ENCODE measurements around the gene BLM. TPM values are rescaled to one million over a fixed set of nuclear protein-coding genes. Genes with fewer than 3 reads are reported as not detected.
A peak's percentile ranks its signal among the peaks of the same experiment; 100 is the strongest.

The BLM gene
- polyA plus RNA-seq, 2 of the 4 experiments (the other 2 are of a cell fraction): 10.5 to 15.2 TPM

- TF ChIP-seq RFX5 (IDR thresholded peaks at IDR 0.05): no peak
- peak; percentile 29; a peak in 1 of 5 replicates for TF ChIP-seq EP300 (IDR thresholded peaks at IDR 0.05)
- TF ChIP-seq HMGXB4 (CRISPR knock-in tag; IDR thresholded peaks at IDR 0.05; ENCODE audit: borderline replicate concordance): no peak
- no peak for TF ChIP-seq TP53 (CRISPR knock-in tag; IDR thresholded peaks at IDR 0.05)
- TF ChIP-seq, protein P1, sequence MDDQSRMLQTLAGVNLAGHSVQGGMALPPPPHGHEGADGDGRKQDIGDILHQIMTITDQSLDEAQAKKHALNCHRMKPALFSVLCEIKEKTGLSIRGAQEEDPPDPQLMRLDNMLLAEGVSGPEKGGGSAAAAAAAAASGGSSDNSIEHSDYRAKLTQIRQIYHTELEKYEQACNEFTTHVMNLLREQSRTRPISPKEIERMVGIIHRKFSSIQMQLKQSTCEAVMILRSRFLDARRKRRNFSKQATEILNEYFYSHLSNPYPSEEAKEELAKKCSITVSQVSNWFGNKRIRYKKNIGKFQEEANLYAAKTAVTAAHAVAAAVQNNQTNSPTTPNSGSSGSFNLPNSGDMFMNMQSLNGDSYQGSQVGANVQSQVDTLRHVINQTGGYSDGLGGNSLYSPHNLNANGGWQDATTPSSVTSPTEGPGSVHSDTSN (IDR thresholded peaks at IDR 0.05): no peak
- TF ChIP-seq, protein P2, sequence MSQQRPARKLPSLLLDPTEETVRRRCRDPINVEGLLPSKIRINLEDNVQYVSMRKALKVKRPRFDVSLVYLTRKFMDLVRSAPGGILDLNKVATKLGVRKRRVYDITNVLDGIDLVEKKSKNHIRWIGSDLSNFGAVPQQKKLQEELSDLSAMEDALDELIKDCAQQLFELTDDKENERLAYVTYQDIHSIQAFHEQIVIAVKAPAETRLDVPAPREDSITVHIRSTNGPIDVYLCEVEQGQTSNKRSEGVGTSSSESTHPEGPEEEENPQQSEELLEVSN (IDR thresholded peaks at IDR 0.05; ENCODE audit: borderline replicate concordance, low read depth): no peak
- TF ChIP-seq KDM5A (IDR thresholded peaks at IDR 0.05): no peak
- no peak for TF ChIP-seq RNF2 (IDR thresholded peaks at IDR 0.05; ENCODE audit: borderline replicate concordance, low read depth)
Measured at GRCh38 chr15:90862964-90863778, 146.0 kb downstream of the BLM start (continued).

- Histone ChIP-seq H3K4me1 (peaks cover 80% of the 10 kb centered on the region), H3K9me3 (no peaks in the 10 kb centered on the region), H3K27ac (peak overlapping the region; percentile 25 to 76), H3K4me2 (peak overlapping the region; percentile 44), H3K4me3 (no peak overlapping the region)
- TF ChIP-seq, protein P3, sequence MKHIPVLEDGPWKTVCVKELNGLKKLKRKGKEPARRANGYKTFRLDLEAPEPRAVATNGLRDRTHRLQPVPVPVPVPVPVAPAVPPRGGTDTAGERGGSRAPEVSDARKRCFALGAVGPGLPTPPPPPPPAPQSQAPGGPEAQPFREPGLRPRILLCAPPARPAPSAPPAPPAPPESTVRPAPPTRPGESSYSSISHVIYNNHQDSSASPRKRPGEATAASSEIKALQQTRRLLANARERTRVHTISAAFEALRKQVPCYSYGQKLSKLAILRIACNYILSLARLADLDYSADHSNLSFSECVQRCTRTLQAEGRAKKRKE (CRISPR knock-in tag; IDR thresholded peaks at IDR 0.05; ENCODE audit: low read depth): no peak
- TF ChIP-seq CEBPB (IDR thresholded peaks at IDR 0.05): no peak
- TF ChIP-seq TP53 (CRISPR knock-in tag; IDR thresholded peaks at IDR 0.05): no peak
- no peak for TF ChIP-seq JUNB (IDR thresholded peaks at IDR 0.05)
- TF ChIP-seq KDM1A (IDR thresholded peaks at IDR 0.05; ENCODE audit: low read depth): no peak
- no peak for TF ChIP-seq FOSB (CRISPR knock-in tag; IDR thresholded peaks at IDR 0.05)
- no peak for DNase-seq (ENCODE audit: low read depth in 1 of 2, low spot score in 1 of 2)
- ATAC-seq: no peak
- CTCF ChIA-PET: interaction anchor here (0.7 to 6.8 kb wide), 8 partner anchors 10 to 216 kb away, joined by 3 to 59 read pairs (median 4); partner anchors contain the start of gene UNC45A
- no peak for FAIRE-seq
- POLR2A ChIA-PET: no interaction called here
- WGBS (ENCODE audit: missing lambda C conversion rate): 91% methylated on average over 4 of the region's 4 CpGs
Measured at GRCh38 chr15:90863987-90864386, 146.8 kb downstream of the BLM start.

DNA sequence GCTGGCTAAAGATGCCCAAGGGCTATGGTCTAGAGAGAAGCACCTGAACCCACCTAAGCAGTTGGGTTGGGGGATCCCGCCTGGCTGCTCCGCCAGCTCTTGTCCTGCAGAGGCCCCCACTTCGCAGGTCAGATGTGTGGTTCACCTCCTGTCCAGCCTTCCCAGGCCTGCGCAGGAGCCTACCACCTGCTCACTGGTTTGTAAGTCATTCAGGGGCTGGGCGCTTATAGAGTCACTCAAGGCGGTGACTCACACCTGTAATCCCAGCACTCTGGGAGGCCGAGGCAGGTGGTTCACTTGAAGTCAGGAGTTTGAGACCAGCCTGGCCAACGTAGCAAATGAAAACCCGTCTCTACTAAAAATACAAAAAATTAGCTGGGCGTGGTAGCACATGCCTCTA is 147.4 kb downstream of the BLM start:
- H3K4me2 ChIP-seq: peak overlapping the region; percentile 44; the same call in 1 of the 3 replicates

DNA sequence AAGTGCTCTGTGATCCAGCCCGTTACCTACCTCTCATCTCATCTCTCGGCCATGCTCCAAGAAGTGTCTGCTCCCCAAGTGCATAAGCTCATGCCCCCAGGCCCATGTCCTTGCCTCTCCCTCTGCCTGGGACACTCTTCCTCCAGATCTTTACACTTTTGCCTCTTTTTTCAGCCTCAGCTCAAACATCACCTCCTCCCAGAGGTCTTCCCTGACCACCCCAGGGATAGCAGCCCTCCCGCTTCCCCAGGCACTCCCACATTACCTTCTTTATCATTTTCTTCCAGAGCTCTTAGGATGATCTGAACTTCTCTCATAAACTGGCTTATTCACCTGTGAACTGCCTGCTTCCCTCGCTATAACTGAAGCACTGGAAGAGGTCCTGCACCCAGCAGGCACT is 148.6 kb downstream of the BLM start:
- no peak for DNase-seq (ENCODE audit: low read depth in 1 of 2, low spot score in 1 of 2)
- Histone ChIP-seq H3K4me1 (peaks cover 81% of the 10 kb centered on the region), H3K4me3 (no peak overlapping the region), H3K9me3 (no peaks in the 10 kb centered on the region), H3K4me2 (no peak overlapping the region), H3K27ac (no peak overlapping the region; a peak in 1 of 6 replicates)
- no peak for FAIRE-seq
- ChIA-PET CTCF (interaction anchor here (1.1 to 6.8 kb wide), 4 partner anchors 20 to 218 kb away, joined by 4 to 59 read pairs (median 6); partner anchors contain the start of gene BLM), POLR2A (no interaction called here)
- no peak for ATAC-seq
- 93% methylated on average over 4 of the region's 4 CpGs for WGBS (ENCODE audit: missing lambda C conversion rate)
- no peak for TF ChIP-seq KDM5A (IDR thresholded peaks at IDR 0.05)
- no peak for TF ChIP-seq MYC (IDR thresholded peaks at IDR 0.05; ENCODE audit: borderline replicate concordance, low read length)
- no peak for TF ChIP-seq FOXS1 (CRISPR knock-in tag; IDR thresholded peaks at IDR 0.05)
- TF ChIP-seq HOXA7 (CRISPR knock-in tag; IDR thresholded peaks at IDR 0.05): no peak
- no peak for TF ChIP-seq ELK1 (IDR thresholded peaks at IDR 0.05; ENCODE audit: low read depth, low read length)
- TF ChIP-seq BHLHE40 (IDR thresholded peaks at IDR 0.05; ENCODE audit: low read depth, low read length): no peak
- TF ChIP-seq ZC3H11A (IDR thresholded peaks at IDR 0.05): no peak
- TF ChIP-seq EHMT2 (IDR thresholded peaks at IDR 0.05; ENCODE audit: low read depth): no peak

More for the DNA sequence above, 147.4 kb downstream of the BLM start:
- no peak for TF ChIP-seq FOSL2 (IDR thresholded peaks at IDR 0.05)
- peak; percentile 33; the same call in 1 of the 2 replicates for TF ChIP-seq FOSL2 (CRISPR knock-in tag; IDR thresholded peaks at IDR 0.05)
- TF ChIP-seq RNF2 (IDR thresholded peaks at IDR 0.05; ENCODE audit: borderline replicate concordance, low read depth): no peak
- DNase-seq (ENCODE audit: low read depth in 1 of 2, low spot score in 1 of 2) (no peak), FAIRE-seq (no peak), ATAC-seq (no peak)
- Histone ChIP-seq H3K4me3 (no peak overlapping the region), H3K4me1 (peaks cover 81% of the 10 kb centered on the region), H3K9me3 (no peaks in the 10 kb centered on the region), H3K27ac (peak overlapping the region; percentile 25 to 76; a peak in 5 of 6 replicates)
- ChIA-PET POLR2A (no interaction called here), CTCF (interaction anchor here (0.7 to 6.8 kb wide), 9 partner anchors 9 to 217 kb away, joined by 3 to 59 read pairs (median 4); partner anchors contain the start of gene UNC45A)
- WGBS (ENCODE audit: missing lambda C conversion rate): 87% methylated on average over 10 of the region's 10 CpGs
